GM18508 (cell line): ENCODE results near the gene KANSL1.
"Not testable (repeated sequence)": the region's sequence is repeated elsewhere in the genome, so short reads cannot be mapped to it uniquely, and the experiment has no call there.

Experiments
- ATAC-seq: cut with Tn5 transposase; IDR thresholded peaks from one replicate; pipeline ENCODE4 v1.9.1; 2021; ENCODE audit warnings: moderate number of reproducible peaks; ENCODE audit not compliant: insufficient read depth, unreplicated experiment

KANSL1 gene

DNA sequence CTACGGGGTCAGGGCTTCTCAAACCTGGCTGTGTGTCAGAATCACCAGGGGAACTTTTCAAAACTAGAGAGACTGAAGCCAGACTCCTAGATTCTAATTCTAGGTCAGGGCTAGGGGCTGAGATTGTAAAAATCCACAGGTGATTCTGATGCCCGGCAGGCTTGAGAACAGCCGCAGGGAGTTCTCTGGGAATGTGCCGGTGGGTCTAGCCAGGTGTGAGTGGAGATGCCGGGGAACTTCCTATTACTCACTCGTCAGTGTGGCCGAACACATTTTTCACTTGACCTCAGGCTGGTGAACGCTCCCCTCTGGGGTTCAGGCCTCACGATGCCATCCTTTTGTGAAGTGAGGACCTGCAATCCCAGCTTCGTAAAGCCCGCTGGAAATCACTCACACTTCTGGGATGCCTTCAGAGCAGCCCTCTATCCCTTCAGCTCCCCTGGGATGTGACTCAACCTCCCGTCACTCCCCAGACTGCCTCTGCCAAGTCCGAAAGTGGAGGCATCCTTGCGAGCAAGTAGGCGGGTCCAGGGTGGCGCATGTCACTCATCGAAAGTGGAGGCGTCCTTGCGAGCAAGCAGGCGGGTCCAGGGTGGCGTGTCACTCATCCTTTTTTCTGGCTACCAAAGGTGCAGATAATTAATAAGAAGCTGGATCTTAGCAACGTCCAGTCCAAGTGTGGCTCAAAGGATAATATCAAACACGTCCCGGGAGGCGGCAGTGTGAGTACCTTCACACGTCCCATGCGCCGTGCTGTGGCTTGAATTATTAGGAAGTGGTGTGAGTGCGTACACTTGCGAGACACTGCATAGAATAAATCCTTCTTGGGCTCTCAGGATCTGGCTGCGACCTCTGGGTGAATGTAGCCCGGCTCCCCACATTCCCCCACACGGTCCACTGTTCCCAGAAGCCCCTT lies 183.3 kb downstream of the KANSL1 start:
- no peak for ATAC-seq

GRCh38 chr17:46008591-46008990 lies 184.6 kb downstream of the KANSL1 start:
- ATAC-seq, result no peak

DNA sequence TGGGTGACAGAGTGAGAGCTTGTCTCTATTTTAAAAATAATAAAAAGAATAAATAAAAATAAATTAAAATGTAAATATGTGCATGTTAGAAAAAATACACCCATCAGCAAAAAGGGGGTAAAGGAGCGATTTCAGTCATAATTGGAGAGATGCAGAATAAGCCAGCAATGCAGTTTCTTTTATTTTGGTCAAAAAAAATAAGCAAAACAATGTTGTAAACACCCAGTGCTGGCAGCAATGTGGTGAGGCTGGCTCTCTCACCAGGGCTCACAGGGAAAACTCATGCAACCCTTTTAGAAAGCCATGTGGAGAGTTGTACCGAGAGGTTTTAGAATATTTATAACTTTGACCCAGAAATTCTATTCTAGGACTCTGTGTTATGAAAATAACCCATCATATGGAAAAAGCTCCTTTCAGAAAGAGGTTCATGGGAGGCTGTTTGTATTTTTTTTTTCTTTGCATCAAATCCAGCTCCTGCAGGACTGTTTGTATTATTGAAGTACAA lies 185.7 kb downstream of the KANSL1 start:
- ATAC-seq, result no peak

GRCh38 chr17:46006082-46006481 lies 187.1 kb downstream of the KANSL1 start:
- not testable (repeated sequence) for ATAC-seq

DNA sequence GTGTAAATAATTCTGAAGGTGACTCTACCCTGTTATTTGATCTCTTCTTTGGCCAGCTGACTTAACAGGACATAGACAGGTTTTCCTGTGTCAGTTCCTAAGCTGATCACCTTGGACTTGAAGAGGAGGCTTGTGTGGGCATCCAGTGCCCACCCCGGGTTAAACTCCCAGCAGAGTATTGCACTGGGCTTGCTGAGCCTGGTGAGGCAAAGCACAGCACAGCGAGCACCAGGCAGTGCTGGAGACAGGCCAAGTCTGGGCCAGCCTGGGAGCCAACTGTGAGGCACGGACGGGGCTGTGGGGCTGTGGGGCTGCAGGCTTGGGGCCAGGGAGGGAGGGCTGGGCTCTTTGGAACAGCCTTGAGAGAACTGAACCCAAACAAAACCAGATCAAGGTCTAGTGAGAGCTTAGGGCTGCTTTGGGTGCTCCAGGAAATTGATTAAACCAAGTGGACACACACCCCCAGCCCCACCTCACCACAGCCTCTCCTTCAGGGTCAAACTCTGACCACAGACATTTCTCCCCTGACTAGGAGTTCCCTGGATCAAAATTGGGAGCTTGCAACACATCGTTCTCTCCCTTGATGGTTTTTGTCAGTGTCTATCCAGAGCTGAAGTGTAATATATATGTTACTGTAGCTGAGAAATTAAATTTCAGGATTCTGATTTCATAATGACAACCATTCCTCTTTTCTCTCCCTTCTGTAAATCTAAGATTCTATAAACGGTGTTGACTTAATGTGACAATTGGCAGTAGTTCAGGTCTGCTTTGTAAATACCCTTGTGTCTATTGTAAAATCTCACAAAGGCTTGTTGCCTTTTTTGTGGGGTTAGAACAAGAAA lies 189.1 kb downstream of the KANSL1 start:
- no peak for ATAC-seq

DNA sequence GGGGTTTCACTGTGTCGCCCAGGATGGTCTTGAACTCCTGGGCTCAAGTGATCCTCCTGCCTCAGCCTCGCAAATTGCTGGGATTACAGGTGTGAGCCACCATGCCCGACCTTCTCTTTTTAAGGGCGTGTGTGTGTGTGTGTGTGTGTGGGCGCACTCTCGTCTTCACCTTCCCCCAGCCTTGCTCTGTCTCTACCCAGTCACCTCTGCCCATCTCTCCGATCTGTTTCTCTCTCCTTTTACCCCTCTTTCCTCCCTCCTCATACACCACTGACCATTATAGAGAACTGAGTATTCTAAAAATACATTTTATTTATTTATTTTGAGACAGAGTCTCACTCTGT lies 190.3 kb downstream of the KANSL1 start:
- no peak for ATAC-seq

DNA sequence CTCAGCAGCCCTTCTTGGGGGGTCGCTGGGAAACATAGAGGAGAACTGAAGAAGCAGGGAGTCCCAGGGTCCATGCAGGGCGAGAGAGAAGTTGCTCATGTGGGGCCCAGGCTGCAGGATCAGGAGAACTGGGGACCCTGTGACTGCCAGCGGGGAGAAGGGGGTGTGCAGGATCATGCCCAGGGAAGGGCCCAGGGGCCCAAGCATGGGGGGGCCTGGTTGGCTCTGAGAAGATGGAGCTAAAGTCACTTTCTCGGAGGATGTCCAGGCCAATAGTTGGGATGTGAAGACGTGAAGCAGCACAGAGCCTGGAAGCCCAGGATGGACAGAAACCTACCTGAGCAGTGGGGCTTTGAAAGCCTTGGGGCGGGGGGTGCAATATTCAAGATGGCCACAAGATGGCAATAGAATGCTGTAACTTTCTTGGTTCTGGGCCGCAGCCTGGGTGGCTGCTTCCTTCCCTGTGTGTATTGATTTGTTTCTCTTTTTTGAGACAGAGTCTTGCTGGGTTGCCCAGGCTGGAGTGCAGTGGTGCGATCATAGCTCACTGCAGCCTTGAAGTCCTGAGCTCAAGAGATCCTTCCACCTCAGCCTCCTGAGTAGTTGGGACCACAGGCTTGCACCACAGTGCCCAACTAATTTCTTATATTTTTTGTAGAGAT lies 190.8 kb downstream of the KANSL1 start:
- ATAC-seq, result no peak

DNA sequence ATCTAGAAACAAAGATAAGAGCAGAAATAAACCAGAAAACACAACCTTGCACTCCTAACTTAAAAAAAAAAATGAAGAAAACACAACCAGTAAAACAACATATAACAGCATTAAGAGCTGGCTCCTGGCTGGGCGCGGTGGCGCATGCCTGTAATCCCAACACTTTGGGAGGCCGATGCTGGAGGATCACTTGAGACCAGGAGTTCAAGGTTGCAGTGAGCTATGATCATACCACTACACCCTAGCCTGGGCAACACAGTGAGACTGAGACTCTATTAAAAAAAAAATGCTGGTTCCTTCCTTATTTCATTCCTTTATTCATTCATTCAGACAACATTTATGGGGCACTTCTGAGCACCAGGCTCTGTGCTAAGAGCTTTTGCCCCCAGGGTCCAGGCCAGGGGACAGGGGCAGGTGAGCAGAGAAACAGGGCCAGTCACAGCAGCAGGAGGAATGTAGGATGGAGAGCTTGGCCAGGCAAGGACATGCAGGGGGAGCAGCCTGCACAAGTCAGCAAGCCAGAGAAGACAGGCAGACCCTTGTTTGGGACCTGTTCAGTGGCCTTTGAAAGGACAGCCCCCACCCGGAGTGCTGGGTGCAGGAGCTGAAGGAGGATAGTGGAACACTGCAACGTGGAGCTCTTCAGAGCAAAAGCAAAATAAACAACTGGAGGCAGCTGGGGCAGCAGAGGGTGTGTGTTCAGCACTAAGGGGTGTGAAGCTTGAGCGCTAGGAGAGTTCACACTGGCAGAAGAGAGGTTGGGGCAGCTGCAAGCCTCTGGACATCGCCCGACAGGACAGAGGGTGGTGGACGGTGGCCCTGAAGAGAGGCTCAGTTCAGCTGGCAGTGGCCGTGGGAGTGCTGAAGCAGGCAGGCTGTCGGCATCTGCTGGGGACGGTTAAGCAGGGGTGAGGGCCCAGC lies 191.6 kb downstream of the KANSL1 start:
- ATAC-seq, result no peak

GRCh38 chr17:46000757-46001156 lies 192.5 kb downstream of the KANSL1 start:
- ATAC-seq, result no peak

GRCh38 chr17:46000292-46000691 lies 192.9 kb downstream of the KANSL1 start:
- ATAC-seq, result no peak

- ATAC-seq, result no peak
Measured at GRCh38 chr17:45999900-46000290, 193.3 kb downstream of the KANSL1 start.

- no peak for ATAC-seq
Measured at GRCh38 chr17:45998987-45999899, 194.0 kb downstream of the KANSL1 start, which contains the start of gene STH. Gene STH (plus strand): TSS chr17:45999250. CDS start chr17:45999280, 30 bp downstream.

- ATAC-seq, result no peak
Measured at GRCh38 chr17:45997624-45998023, 195.6 kb downstream of the KANSL1 start.

- ATAC-seq, result no peak
Measured at GRCh38 chr17:45997166-45997565, 196.1 kb downstream of the KANSL1 start.

- ATAC-seq, result no peak
Measured at GRCh38 chr17:45996282-45996937, 196.8 kb downstream of the KANSL1 start.

DNA sequence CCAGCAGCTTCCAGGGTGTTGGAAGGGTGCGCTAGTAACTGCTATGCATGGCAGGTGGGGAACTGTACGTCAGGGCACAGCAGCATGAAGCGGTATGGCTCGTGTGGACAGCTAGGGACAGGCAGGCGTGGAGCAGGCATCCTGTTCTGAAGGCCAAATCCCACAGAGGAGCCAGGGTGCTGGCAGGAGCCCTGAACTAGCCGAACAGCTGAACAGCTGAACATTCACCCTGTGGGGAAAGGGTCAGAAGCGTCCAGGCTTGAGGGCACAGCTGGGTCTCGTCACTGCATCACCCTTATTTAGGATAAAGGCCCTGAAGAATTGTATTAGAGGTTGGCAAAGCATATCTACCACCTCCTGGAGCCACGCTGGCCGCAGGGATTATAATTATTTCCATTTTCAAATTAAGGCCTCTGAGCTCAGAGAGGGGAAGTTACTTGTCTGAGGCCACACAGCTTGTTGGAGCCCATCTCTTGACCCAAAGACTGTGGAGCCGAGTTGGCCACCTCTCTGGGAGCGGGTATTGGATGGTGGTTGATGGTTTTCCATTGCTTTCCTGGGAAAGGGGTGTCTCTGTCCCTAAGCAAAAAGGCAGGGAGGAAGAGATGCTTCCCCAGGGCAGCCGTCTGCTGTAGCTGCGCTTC lies 197.5 kb downstream of the KANSL1 start:
- no peak for ATAC-seq

DNA sequence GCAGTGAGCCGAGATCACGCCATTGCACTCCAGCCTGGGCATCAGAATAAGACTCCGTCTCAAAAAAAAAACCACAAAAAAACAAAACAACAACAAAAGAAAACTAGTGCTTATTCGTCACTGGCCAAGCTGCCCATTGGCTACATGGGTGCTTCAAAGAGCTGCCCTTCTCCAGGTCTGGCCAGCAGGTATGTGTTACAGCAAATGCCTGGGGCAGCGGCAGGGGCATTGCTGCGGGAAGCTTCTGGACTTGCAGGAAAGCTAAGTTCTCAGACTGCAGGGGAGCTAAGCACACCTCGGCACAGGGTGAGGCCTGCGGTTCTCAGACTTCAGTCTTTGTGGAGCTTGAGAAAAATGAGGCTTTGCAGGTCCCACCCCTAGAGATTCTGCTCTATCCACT lies 198.2 kb downstream of the KANSL1 start:
- no peak for ATAC-seq
